Brain pericyte (primary cell): Measurements from ENCODE around the gene GPRC5C.
"Not testable (repeated sequence)": the region's sequence is repeated elsewhere in the genome, so short reads cannot be mapped to it uniquely, and the experiment has no call there.

Experiments
- DNase-seq: peaks from one replicate; pipeline ENCODE4 v3.0.0-alpha.2; 2012; ENCODE audit warnings: low read depth, low spot score

Gene GPRC5C

GRCh38 chr17:74473294-74473693 lies 41.4 kb downstream of the GPRC5C start:
- no peak for DNase-seq

DNA sequence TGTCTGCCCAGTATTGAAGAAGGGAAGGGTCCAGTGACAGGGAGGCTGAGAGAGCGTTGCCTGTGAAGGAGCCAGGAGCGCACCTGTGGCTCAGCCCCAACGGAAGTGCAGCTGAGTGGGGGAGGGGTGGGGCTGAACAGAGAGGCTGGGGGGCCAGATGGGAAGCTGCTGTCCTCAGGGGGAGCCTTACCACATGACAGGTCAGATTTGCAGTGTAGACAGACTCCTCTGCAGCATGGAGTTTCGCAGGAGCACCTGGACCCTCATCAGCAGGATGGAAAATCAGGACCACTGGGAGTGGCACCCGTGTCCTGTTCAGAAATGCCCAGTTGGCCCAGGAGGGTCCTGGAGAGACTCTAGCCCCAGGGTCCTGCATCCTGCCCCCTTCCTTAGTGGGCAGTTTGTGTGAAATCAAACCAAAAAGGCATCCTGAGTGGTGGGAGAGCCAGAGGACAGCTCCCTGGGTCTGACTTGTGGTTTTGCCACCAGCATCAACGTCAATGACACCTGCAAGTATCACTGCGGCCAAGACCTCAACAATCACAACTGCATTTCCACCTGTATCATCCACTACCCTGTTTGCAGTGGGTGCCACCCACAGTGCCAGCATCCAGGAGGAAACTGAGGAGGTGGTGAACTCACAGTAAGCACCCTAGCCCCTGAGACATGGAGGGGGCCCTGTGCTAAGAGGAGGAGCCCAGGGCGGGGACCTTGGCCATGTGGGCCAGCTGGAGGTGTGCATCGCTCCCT lies 42.3 kb downstream of the GPRC5C start:
- no peak for DNase-seq

DNA sequence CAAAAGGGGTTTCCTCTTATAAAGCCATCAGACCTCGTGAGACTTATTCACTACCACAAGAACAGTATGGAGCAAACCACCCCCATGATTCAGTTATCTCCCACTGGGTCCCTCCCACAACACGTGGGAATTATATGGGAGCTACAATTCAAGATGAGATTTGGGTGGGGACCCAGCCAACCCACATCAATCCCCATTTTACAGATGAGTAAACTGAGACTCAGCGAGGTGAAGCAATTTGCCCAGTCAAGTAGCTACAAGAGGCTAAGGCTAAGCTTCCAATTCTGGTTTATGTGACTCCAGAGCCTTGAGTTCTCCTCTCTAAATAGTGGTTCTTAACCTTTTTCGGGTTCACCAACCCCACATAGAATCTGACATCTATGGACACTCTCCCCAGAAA lies 43.3 kb downstream of the GPRC5C start:
- DNase-seq = no peak

DNA sequence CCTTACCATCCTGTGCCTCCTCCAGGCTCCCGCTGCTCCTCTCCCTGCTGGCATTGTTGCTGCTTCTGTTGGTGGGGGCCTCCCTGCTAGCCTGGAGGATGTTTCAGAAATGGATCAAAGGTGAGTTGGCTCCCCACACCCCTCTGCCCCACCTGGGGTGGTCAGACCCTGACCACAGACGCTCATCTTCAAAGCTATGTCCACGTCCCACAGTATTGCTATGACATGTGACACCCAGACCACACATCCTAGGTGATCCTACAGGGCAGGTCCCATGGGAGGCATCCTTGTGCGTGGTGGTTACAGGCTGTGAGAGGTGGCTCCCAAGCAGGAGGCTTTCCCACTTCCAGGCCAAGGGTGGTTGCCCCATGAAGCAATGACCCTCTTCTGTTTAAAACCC lies 45.5 kb downstream of the GPRC5C start:
- no peak for DNase-seq

DNA sequence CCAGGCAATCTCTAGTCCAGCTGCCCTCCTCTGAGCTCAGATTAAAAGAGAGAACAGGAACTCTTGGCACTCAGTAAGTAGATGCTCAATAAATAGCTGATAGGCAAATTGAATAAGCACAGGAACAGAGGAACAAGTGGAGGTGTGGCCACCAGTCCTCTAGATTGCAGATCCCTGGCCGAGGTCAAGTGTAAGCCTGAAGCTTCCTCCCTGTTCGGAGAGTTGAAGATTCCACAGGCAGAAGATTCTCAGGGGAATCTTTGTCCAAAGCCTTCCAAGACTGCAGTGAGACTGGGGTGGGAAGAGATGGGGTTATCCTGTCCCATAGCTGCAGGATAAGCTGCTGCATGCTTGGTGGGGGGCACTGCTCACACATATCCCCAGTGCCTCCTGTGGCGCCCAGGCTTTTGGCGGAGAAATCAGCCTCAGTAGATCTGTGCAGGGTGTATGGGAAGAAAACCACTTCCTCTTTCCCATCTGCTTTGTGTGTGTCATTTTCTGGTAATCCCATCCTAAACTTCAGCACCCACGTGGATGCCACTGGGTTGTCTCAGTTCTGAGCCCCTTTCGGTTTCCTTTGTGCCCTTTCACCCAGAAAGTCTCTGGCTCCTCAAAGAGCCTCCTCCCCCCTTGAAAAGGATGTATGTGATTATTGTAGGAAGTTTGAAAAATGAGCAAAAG lies 46.7 kb downstream of the GPRC5C start:
- no peak for DNase-seq

DNA sequence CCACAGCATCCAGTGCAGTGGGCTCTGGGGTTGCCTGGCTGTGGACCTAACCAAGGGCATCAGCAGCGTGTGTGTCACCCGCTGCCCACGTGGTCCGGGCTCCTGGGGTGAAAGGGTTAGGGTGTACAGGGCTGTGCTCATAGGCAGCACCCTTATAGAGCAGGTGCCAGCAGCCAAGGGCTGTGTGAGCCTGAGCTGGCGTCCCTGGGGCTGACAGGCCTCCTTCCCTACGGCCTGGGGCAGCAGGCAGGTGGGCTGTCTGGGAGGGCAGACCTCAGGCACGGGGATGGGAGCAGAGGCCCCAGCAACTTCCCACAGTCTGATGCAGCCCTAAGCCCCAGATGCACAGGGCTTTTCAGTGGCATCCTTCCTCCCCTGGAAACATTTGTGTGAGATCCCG lies 48.4 kb downstream of the GPRC5C start:
- DNase-seq = no peak

- DNase-seq = no peak
Measured at GRCh38 chr17:74481621-74482020, 49.7 kb downstream of the GPRC5C start.

GRCh38 chr17:74484066-74484465 lies 52.2 kb downstream of the GPRC5C start:
- DNase-seq = no peak

DNA sequence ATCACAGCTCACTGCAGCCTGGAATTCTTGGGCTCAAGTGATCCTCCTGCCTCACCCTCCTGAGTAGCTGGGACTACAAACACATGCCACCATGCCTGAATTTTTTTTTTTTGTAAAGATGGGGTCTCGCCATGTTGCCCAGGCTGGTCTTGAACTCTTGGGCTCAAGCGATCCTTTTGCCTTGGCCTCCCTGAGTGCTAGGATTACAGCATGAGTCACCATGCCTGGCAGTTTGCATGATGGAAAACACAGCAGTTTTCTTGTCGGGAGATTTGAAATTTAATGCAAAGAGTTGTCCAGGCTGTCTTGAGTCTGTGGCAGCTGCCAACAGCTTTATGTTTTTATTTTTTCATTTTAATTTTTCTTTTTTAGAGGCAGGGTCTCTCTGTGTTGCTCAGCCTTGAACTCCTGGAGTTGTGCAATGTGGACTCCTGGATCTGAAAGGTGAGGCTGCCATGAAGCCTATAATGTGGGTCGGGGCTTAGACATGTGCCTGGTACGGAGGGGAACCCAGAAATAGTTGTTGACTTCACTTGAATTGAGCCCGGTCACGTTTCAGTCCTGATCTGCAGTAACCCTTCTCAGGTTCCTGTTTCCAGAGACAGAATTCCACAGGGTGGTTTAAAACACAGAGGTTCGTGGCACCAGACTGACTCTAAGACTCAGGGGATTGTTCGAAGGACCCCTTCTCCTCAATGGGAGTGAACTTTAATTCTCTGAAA lies 53.3 kb downstream of the GPRC5C start:
- DNase-seq = no peak

GRCh38 chr17:74485841-74486240 lies 54.0 kb downstream of the GPRC5C start:
- no peak for DNase-seq

- not testable (repeated sequence) for DNase-seq
Measured at GRCh38 chr17:74488276-74488675, 56.4 kb downstream of the GPRC5C start.

GRCh38 chr17:74490716-74491115 lies 58.8 kb downstream of the GPRC5C start:
- DNase-seq = no peak

DNA sequence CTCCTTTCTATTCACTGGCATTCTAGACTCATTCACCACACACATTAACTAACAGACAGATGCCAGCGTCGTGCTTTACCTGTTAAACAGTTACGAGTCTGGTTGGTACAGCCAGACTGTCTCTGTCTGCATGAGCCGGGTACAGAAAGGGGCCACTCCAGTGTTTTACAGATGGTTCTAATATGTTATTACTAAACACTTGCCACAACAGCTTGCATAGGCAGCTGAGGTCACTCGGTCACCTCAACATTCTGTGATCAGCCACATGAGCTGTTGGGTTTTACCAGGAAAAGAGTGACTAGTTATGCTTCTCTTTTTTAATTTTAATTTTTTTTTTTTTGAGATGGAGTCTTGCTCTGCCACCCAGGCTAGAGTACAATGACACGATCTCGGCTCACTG lies 59.7 kb downstream of the GPRC5C start:
- DNase-seq = no peak

GRCh38 chr17:74493331-74493833 lies 61.5 kb downstream of the GPRC5C start:
- DNase-seq = no peak
